NCI-H128 (cell line): Measurements from ENCODE around the gene LMBRD1.
"Not testable (repeated sequence)": the region's sequence is repeated elsewhere in the genome, so short reads cannot be mapped to it uniquely, and the experiment has no call there.

Experiments
- DNase-seq: peaks from one replicate; lab custom pipeline; 2025; ENCODE audit not compliant: unreplicated experiment; lab: John Stamatoyannopoulos, UW

The LMBRD1 gene

GRCh38 chr6:69798796-69799195 lies 2.0 kb upstream of the LMBRD1 start:
- DNase-seq, result not testable (repeated sequence)

DNA sequence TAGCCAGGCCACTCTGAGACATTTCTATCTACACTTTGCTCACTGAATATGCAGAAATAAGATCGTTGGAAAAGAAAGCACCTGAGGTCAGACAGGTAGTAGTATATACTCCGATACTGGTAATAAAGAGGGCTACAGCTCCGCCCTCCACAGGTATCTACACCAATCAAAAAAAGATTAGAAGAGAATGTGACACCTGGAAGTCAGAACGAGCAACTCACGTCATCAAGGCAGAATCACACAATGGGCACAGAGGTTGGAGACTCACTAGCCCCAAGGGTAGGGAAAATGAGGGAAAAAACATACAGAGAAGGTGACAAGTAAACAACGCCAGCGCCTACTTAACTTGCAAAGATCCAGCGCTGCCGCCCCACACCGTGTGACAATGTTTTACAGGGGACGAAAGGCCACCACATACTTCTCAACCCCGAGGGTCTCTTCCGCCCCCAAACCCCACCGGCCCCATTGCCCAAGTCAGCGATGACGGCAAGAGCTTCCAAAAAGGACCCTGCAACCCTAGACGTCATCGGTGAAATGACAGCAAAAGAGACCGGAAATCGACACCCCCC lies 653 bp downstream of the LMBRD1 start:
- DNase-seq, result no peak

GRCh38 chr6:69795469-69796072 lies 1.2 kb downstream of the LMBRD1 start:
- DNase-seq, result no peak

DNA sequence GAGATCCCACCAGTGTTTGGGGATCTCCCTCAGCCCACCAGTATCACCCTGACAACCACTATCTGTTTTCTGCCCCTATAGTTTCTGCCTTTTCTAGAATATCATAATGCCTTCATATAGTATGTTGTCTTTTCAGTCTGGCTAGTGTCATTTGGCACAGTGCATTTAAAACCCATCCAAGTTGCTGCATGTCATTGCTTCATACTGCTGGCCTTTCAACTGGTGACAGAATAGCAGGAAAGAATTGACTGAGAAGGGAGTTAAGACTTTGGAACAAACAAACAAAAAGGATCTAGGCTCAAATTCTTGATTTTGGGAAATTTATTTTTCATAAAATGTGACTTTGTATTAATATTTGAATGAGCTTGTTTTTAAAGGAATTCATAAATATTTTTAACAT lies 4.5 kb downstream of the LMBRD1 start:
- DNase-seq, result no peak

GRCh38 chr6:69791065-69791471 lies 5.7 kb downstream of the LMBRD1 start:
- no peak for DNase-seq

- DNase-seq, result no peak
These were observed 6.2 kb downstream of the LMBRD1 start for GRCh38 chr6:69790629-69791028.

- no peak for DNase-seq
These were observed 7.2 kb downstream of the LMBRD1 start for GRCh38 chr6:69789578-69789977.

GRCh38 chr6:69787436-69787835 lies 9.4 kb downstream of the LMBRD1 start:
- DNase-seq, result not testable (repeated sequence)

DNA sequence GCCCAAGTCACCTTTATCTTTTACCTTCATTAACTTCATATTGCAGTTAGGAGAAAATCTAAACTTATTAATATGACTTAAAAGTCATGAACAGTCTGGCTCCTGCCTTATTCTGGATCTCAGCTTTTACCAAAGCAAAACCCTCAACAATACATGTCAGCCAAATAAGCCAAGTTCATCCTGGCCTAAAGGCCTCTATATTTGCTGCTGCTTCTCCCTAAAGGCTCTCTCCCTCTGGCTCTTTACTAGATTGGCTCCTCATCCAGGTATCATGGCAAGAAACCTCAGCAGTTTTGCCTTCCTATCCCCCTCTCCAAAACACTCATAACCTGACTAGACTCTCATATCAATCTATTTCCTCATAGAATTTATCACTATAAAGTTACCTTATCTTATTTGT lies 11.1 kb downstream of the LMBRD1 start:
- DNase-seq, result no peak

GRCh38 chr6:69784595-69785377 lies 12.0 kb downstream of the LMBRD1 start:
- no peak for DNase-seq

DNA sequence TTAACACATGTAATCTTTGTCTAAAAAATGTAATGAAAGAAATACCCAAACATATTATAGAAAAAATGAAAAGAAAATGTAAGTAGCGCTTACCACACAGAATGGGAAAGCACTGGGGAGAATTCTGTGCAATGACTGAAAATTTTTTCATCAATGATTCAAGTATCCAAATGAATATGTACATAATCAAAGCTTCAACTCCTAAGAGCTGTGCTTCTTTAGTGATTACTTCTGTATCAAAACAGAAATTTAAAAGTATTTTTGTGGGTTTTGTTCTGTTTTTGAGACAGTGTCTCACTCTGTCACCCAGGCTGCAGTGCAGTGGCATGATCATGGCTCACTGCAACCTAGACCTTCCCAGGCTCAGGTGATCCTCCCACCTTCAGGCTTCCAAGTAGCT lies 13.7 kb downstream of the LMBRD1 start:
- no peak for DNase-seq

- no peak for DNase-seq
These were observed 16.1 kb downstream of the LMBRD1 start for GRCh38 chr6:69780585-69781178.

DNA sequence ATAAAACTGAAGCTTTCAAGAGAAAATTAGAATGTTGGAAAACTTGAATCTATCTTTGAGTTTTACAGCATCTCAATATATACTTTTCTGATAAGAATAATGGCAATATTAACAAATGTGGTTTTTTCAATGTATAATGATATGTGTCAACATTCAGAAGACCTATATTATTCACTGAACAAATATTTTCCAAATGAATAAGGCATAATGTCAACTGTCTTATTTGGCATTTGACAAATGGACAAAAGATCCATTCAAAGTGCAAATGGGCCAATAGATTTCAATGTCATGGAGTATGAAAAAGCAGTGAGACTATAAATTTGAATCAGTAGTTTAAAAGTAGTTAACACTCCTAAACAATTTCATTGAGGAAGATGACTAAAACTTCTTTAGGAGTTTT lies 20.9 kb downstream of the LMBRD1 start:
- no peak for DNase-seq

DNA sequence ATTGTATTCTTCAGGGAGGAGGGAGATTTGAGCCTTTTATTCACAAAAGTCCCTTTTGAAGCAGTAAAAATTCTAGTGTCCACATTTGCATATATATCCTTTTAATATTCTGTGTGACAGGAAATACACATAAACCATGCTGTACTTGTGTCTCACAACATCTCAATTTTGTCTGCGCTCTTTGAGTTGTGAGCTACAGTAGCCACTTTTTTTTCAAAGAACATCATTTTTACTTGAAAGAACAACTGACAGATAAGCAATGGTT lies 21.3 kb downstream of the LMBRD1 start:
- no peak for DNase-seq

DNA sequence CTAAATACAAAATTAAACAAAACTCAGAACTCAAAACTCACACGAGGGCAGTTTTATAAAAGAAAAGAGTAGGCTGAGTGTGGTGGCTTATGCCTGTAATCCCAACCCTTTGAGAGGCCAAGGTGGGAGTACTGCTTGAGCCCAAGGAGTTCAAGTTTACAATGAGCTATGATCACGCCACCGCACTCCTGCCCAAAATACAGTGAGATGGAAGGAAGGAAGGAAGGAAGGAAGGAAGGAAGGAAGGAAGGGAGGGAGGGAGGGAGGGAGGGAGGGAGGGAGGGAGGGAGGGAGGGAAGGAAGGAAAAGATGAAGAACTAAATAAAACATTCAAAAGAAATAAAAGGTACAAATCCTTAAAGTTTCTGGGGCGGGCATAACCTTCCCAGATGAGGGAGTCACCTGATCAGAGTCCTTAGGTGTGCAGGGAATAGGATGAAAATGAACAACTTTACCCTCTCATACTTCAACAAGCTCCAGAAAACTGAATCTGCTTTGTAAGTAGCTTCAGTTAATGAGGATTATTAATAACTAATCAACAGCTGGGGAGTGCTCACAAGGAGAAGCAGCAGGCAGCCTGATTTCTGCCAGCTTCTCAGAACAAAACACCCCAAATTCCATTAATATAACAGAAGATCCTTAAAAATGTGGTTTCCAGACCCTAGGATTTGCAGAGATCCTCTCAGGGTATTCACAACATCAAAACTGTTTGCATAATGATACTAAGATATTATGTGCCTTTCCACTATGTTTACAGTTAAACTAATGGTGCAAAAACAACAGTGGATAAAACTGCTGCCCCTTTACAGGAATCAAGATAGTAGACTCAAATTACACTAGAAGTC lies 21.8 kb downstream of the LMBRD1 start:
- no peak for DNase-seq

DNA sequence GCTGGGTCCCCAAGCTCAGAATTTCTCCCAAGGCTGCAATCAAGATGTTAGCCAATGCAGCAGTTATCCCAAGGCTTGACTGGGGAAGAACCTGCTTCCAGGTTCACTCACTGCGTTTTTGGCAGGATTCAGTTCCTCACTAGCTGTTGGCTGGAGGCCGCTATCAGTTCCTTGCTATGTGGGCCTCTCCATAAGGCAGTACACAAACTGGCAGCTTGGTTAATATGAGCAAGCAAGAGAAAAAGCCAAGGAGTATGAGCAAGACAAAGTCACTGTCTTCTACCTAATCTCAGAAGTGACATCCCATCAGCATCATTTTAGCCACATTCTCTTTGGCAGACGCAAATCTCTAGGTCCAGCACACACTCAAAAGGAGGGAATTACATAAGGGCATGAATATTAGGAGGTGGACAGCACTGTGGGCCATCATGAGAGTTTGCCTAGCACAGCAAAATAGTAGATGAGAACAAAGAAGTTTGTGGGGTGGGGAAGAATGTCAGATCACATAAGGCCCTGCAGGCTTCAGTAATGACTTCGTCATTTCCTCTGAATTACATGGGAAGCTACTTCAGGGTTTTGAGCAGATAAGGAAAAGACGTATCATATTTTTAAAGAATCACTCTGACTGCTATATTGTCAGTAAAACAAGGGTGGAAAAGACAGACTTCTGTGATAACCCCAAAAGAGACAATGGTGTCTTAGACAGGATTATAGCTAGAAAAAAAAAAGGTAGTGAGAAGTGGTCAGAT lies 25.5 kb downstream of the LMBRD1 start:
- DNase-seq, result no peak

DNA sequence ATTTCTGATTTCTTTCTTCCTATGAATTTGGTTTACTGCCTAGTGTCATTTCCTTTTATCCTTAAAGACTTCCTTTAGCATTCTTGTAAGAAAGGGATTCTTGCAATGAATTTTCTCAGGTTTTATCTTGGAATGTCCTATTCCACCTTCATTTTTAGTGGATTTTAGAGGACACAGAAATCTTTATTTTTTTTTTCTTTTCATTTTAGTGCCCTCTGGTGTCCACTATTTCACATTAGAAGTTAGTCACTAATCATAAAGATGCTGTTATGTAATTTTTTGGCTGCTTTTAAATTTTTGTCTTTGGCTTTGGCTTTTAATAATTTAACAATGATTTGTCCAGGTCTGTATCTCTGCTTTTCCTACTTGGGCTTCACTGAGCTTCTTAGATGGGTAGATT lies 28.1 kb downstream of the LMBRD1 start:
- DNase-seq, result no peak

DNA sequence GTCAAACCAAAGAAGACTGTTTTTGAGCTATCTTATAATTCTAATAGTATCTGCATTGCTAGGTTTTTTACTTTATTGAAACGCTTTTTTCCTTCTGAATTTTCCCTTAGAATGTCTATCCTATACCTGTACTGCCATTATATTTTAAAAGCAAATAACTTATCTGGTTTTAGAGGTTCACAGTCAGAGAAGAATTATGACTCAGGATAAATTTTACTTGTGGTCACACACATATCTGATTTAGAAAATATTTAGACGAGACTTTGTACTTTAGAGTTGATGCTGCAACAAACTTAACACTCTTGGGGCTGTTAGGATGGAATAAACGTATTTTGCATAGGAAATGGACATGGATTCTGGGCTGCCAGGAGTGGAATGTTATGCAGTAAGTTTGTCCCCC lies 33.0 kb downstream of the LMBRD1 start:
- no peak for DNase-seq

DNA sequence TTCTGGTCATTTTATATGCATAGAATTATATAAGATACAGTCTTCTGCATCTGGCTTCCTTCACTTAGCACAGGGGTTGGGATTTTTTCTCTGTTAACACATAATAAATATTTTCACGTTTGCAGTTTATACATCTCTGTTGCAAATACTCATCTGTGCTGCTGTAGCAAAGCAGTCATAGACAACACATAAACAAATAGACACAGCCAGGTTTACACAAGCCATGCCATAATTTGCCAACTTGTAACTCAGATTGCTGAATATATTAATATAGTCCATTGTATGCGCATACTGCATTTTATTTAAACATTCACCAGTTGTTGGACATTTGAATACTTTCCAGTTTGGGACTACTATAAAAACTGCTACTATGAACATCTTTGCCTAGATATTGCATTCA lies 35.0 kb downstream of the LMBRD1 start:
- DNase-seq, result no peak

DNA sequence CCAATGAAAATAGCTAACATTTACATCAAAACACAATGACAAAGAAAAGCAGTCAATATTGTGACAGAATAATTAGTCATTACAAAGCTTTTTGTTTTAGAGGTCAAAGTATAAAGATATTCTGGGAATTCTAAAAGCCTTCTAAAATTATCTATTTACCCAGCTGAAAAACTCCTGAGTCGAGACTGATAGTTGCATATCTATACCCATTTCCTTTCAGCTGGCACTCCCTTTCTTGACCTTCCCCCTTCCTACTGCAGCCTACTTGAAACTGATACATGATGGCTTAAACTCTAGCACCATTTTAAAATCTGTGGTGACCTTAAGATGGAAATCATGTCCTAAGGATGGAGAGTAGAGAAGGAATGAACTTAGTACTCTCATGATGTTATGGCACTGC lies 38.6 kb downstream of the LMBRD1 start:
- no peak for DNase-seq

DNA sequence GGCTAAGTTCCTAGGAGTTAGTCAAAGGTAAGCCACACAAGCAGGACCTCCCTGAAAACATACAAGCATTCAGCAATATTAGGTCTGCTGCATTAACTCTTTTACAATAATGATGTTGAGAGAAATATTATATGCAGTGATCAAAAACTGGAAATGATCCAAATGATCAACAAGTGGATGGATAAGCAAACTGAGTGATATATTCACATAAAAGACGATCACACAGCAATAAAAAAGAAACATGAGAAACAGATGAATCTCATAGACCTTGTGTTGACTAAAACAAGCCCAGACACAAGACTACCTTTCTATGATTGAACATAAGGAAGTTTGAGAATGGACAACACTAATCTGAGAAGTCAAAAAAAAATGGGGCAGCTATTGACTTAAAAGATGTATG lies 39.9 kb downstream of the LMBRD1 start:
- no peak for DNase-seq
